GM18520 (cell line): ENCODE measurements around the gene POLD3.

Experiments
- ATAC-seq: cut with Tn5 transposase; IDR thresholded peaks from one replicate; pipeline ENCODE4 v1.9.1; 2021; ENCODE audit not compliant: unreplicated experiment

The POLD3 gene, protein sequence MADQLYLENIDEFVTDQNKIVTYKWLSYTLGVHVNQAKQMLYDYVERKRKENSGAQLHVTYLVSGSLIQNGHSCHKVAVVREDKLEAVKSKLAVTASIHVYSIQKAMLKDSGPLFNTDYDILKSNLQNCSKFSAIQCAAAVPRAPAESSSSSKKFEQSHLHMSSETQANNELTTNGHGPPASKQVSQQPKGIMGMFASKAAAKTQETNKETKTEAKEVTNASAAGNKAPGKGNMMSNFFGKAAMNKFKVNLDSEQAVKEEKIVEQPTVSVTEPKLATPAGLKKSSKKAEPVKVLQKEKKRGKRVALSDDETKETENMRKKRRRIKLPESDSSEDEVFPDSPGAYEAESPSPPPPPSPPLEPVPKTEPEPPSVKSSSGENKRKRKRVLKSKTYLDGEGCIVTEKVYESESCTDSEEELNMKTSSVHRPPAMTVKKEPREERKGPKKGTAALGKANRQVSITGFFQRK

DNA sequence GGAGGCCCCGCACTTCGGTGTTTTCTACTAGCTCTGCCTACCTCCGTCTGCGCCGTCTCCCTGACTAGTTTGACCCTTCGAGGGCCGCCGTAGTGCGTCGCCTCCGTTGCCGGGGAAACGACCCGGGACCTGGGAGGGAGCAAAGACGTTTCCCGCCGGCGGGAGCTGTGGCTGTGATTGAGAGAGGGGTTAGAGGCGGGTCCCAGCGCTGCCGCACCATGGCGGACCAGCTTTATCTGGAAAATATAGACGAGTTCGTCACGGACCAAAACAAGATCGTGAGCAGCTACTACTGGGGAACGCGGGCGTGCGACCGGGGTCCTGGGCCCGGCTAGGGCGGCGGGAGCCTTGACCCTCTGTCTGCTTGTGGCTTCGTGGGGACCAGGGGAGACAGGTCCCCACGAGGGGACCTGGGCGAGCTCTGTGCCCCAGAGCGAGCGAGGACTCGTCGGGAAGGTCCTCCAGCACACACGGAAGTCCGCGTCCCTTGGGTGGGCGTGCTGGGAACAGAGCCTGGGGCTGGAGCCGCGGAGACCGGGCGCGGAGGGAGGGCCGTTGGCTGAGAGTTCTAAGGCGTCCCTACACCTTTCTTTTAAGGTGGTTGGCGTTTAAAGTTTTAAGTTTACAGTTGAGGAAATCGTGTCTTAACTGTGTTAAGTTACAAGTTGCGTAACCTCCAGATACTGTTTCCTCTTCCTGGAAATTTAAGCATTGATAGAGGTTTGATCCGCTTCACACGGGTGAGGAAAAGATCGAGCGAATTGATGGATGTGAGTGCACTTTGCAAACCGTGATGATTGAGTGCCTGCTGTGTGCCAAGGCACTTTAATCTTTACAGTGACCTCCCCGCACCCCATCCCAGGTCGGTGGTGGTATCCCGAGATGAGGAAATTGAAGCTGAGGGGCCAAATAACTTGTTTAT is at the start of gene POLD3:
Gene POLD3 (plus strand): TSS at position 142 of the 922 bp plus-strand sequence. CDS start 77 bp downstream, at position 219.
- peak; percentile 87 for ATAC-seq

DNA sequence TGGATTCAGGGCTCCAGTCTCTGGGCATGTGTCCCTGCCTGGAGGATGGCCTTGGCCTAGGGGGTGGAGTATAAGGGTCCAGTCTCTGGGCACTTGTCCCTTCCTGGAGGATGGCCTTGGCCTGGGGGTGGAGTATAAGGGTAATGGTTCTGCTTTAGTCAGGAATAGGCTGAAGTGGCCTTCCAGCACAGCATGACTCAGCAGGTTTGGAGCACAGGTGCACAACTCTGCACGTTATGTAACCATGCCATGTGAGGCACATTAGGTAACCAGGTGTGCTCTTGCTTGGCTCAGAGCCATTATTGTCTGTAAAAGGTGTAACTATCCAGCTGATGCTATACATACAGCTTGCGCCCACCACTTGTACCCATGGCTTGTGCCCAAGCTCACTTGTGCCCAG is 48.4 kb upstream of the POLD3 start:
- no peak for ATAC-seq

DNA sequence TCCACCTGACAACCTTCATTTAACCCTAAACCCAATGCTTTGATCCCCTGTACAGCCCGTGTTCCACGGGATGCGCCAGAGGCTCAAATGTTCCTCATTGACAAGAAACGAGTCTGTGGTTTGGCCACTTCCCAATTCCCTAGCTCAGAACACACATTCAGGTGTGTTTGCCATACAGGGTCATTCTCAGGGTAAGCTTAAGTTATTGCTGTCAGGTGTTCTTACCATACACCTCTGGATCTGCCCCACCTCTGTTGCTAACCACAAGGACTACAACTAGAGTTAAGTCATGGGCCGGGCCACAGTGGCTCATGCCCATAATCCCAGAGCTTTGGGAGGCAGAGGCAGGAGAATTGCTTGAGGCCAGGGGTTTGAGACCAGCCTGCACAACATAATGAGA is 45.6 kb upstream of the POLD3 start:
- no peak for ATAC-seq

DNA sequence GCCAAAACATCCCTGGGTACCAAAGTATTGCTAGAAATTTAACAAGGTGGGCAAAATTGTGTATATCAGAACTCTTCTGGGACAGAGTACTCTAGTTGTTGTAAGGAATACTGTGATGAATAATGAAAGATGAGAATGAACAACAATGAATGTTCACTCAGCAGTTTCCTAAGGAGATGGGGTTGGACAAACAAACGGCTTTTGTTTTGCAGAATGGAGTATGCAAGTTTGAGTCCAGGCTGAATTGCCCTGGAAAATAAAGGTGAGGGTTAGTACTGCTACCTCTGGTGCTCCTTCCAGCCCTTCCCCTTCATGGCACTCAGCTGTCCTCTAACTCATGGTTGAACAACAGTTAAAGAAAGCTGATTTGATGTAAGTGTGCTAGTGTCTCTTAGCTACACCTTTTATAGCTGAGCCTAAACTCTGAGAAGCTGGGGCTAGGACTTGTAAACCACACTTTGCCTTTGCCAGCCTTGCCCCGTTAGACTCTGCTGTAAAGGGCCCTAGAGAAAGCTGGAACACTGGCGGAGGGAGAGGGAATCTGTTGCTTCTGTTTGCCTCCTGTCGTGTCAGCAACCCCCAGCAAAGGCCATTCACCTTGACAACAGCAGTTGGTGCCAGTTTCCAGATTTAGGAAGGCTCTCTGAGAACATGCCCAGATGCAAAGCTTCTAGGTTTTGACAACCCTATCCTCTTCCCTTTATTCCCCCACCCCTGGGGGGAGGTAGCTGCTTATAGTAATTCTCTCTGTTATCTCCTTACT is 41.2 kb upstream of the POLD3 start:
- ATAC-seq, result no peak

DNA sequence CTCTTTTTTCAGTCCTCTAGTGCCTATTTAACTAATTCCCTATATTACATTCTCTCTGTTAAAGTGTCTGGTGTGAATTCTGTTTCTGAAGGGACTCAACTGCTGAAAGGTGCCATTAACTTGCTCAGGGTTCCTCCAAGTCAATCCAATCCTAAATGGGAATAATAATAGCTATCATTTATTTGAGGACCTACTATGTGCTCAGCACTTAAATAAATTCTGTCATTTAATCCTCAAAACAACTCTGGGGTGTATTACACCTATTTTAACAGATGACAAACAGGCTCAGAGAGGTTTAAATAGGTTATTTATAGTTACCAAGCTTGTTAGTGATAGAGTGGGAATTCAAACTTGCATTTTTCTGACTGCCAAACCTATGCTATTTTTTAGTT is 40.6 kb upstream of the POLD3 start:
- no peak for ATAC-seq

DNA sequence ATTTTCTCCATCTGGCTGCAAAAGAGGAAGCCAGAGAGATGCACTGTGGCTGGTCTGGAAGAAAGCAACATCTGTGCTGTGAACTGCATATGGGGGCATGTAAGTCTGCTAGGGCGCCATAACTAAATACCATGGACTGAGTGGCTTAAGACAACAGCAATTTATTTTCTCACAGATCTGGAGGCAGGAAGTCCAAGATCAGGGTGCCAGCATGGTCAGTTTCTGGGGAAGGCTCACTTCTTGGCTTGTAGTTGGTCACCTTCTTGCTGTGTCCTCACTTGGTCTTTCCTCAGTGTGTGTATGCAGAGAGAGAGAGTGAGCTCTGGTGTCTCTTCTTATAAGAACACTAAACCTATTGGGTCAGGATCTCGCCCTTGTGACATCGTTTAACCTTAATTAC is 34.9 kb upstream of the POLD3 start:
- no peak for ATAC-seq

DNA sequence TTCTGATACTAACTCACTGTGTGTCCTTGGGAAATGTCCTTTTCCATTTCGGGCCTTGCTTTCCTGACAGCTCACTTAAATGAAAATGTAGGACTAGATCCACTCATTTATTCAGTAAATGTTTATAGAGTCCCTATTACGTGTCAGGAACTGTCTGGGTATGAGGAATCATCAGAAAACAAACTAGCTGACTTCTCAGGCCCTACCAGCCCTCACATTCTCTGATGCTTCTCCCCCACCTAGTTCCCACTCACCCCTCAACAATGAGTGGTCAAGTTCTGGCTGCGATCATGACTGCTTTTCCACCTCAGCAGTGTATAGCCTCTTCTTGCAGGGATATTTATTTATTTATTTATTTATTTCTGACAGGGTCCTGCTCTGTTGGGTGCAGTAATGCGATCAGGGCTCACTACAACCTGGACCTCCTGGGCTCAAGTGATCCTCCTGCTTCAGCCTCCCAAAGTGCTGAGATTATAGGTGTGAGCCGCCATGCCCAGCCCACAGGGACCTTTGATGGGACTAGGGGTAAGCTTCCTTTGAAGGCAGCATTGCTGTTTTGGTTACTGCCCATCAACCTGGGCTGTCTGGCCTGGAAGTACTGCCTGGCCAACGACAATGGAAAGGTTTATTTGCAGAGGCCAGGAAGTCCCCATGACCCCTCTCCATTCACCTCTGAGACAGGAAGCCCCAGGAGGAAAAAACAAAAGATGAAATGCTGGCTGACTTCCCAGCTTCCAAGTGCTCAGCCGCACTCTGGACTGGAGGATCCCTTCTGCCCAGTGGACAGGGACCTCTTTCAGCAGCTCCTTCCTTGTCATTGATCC is 33.1 kb upstream of the POLD3 start:
- ATAC-seq, result no peak

DNA sequence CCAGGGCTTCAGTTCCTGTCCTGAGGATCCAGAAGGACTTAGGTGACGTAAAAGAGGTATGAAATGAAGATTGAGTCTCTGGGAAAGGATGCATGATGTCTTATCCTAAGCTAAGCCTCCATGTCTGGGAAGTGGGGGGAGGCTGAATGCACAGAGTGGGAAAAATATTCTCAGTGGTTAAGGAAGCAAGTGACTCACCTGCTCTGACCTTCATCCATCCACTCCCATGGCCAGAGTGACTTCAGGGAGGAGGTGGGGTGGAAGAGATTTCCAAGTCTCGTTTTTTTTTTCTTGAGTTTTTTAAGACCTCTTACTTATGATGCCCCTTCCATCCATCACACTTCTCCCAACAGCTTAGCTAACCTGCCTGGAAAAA is 32.5 kb upstream of the POLD3 start:
- ATAC-seq, result no peak

DNA sequence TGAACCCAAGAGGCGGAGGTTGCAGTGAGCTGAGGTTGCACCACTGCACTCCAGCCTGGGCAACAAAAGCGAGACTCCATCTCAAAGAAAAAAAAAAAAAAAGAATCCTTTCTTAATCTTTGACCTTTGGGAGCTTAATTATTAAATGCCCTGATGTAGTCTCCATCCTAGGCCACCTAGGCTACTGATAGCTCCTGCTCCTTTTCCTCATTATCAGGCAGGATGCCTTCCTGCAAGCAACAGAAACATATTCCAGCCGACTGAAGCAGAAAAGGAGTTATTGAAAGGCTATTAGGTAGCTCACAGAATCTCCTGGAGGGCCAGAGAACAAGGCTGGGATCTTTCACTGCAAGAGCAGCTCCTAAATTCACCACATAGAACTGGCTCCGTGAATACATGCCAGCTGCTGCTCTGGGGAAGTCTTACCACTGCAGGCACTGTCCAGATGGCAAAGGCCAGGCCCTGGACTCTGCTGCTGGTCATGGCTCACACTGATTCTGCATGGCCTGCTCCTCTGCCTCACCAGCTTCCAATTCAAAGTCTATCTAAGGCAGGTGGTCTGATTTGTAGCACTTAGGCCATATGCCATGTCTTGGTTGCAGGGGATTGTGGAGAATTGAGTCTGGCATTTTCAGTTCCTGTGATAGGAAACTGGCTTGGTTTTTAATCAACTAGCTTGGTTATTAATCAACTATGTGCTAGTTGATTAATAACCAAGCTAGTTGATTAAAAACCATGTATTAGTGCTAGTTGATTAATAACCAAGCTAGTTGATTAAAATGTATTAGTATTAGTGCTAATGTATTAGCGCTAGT is 26.0 kb upstream of the POLD3 start:
- no peak for ATAC-seq

DNA sequence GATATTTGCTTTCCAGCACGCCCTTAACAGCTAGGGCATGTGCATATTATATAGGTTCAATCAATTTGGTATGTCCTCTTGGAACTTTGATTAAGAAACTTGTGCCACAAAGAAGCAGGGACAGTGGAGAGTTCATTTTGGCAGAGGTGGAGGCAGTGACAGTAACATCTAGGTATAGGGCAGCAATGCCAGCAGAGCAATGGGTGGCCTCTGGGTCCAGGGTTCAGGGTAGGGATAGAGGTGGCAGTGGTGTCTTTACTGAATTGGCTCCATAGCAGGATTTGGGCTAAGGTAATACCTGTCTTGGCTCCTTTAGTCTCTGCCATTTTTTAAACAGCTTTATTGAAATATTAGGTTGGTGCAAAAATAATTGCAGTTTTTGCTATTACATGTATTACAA is 24.4 kb upstream of the POLD3 start:
- no peak for ATAC-seq

DNA sequence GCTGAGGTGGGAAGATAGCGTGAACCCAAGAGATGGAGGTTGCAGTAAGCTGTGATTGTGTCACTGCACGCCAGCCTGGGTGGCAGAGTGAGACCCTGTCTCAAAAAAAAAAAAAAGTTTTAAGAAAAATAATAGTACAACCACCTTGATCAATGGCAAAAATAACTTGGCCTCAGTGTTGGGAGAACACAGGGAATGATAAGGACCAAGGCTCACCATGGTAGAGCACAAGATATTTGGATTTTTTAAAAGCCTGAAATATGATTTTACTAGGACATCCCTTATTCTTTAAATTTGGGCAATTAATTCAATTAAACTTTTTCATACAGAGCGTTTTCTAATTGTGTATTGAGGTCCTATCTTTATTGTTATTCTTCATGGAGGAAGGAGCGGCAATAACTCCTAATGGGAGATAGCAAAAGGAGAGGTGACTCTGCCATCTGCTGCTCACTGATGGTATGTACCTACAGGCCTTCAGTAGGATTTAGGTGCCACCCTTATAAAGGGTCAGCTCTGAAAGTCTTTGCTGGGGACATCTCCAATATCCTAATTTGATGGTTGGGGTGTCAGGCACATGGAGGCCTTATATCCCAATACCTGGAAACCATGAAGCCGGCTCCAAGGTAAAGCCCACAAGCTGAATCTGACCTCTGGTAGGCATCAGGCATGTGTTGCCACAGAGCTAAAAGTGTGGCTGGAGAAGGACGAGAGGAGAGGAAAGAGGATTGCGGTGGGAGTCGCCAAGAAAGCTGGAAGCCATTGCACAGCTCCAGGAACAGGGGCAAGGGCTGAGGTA is 21.9 kb upstream of the POLD3 start:
- ATAC-seq, result no peak

DNA sequence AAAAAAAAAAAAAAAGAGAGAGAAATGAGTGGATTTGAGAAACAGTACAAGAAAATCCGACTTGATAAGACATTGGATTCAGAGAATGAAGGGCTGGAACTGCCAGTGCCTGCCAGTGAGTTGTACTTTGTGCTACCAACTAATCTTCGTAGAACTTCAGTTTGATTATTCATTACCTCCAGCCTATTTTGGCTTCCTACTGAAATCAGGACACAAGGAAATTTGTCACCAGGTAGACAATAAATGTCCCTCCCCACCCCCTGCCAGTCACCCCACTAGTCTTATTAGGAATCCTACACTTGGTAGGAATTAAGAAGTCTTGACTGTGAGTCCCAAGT is 21.4 kb upstream of the POLD3 start:
- ATAC-seq, result no peak

DNA sequence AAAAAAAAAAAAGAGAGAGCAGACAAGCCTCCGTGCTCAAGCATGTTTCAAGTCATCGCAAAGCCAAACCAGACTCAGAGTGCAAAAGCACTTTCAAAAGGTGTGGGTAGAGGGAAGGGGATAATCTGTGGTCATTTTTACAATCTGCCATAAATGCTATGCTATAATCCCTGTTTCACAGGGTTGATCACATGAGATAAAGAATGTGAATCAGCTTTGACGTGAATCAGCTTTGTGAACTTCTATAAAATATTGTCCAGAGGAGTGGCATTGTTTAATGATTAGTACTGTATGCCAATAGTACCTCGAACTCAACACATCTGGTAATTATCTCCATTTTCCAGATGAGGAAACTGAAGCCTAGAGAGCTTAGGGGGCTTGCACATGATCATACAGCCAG is 20.0 kb upstream of the POLD3 start:
- no peak for ATAC-seq

DNA sequence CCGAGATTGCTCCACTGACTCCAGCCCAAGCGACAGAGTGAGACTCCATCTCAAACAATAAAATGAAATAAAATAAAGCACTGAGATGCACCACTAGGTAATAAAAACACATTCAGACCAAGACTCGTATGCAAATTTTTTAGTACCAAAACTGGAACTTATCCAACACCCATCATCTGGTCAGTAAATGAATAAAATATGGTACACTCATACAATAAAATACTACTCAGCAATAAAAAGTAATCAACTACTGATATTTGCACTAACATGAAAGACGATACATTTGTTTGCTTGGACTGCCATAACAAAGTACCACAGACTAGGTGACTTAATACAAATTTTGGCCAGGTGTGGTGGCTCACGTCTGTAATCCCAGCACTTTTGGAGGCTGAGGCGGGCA is 17.8 kb upstream of the POLD3 start:
- no peak for ATAC-seq

DNA sequence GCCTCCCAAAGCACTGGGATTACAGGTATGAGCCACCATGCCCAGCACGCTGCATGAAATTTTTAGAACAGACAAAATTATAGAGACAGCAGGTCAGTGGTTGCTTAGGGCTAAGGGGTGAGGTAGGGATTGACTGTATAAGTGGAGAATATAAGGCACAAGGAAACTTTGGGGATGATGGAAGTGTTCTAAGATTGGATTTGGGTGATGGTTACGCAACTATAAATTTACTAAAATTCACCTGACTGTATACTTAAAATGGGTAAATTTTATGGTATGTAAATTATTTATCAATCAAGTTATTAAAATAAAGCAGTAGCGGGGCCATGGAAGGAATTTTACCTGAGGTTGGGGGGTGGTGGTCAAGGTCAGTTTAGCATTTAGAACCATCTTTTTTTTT is 16.4 kb upstream of the POLD3 start:
- ATAC-seq, result no peak

DNA sequence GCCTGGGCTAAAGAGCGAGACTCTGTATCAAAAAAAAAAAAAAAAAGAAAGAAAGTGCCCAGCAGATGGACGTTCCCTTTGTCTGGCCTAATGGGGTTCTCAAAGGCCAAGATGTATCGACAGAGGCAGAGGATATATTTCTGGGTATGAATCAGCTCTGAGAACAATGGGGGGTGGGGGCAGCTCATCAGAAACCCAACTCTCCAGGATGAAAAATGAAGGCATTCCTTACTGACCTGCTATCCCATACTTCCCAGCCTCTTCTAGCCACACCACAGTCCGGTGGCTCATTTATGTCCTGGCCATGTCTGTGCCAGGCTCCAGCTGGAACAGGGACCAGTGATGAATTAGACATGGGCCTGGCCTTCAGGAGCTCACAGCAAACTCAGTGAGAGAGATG is 15.2 kb upstream of the POLD3 start:
- ATAC-seq, result no peak

DNA sequence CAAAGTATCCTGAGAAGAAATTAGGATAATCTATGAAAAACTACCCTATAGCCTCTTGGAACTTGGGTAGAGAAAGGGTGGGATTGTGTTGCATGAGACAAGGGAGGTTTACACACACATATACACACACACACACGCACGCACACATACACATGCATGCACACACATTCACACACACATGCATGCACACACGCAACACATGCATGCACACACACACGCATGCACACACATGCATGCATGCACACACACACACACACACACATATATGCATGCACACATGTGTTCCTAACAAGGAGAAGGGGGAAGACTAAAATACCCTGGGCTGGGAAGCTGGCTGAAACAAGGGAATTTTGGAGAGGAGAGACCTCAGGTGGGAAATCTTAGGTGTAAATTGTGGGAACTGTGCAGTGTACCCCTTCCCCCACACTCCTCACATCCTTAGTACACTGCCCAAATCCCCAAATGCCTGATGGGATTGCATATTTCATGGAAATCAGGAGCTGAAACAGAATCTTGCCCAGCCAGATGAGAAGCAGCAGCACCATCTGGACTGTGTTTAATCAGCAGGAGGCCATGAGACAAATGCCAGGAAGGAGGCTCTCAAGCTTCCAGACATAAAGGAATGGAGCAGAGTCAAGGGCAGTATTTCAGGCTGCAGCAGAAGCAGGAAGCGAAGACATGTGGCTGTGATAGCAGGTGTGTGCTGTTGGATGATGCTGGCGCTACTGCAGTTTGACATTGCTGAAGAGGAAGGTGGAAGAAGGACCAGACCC is 14.6 kb upstream of the POLD3 start:
- ATAC-seq, result no peak

DNA sequence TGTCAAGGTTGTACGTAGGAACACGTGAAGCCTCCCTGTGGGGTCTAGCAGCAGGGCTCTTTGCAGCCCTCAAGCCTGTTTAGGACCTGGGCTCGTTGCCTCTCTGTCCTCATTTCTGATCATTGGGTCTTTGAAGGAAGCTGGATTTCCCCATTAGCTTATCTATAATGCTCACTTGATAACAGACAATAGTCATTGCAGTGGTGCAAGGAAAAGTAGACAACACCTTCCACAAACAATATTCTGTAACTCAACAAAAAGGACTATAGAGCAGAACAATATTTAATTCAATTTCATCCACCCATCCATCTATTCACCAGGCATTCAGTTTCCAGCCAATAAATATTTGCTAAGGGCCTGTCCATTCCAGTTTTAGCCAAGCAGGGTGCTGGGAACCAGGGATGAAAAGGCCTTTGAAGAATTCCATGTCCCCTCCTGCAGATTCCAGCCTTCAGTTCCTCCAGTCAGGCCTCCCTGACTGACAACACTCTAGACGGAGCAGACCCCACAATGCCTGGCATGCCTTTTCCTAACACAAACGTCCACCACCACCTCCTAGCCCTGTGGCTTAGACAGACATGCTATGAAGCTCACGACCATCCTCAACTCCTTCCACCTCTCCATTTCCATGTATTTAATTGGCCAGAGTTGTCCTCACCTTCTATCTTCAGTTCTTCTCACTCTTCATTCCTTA is 12.7 kb upstream of the POLD3 start:
- no peak for ATAC-seq
